Suprapubic skin (tissue), 4 donors: ENCODE data around the gene TBR1. TPM values are rescaled to one million over a fixed set of nuclear protein-coding genes. Genes with fewer than 3 reads are reported as not detected.

Source experiments
- DNase-seq, 2 donors: peaks; one replicate each; pipeline ENCODE4 v3.0.0-alpha.2; 2019; ENCODE audit warnings: low spot score in 2 of 2
- H3K27ac ChIP-seq: fragments of 200-600 bp; sonication (generic); one replicate; pipeline ENCODE4 v1.5.1; 2019
- H3K27me3 ChIP-seq: fragments of 200-600 bp; sonication (generic); one replicate; pipeline ENCODE4 v1.5.1; 2019
- H3K36me3 ChIP-seq: fragments of 200-600 bp; sonication (generic); one replicate; pipeline ENCODE4 v1.5.1; 2019
- H3K4me1 ChIP-seq: fragments of 200-600 bp; sonication (generic); one replicate; pipeline ENCODE4 v1.5.1; 2019
- H3K4me3 ChIP-seq: fragments of 200-600 bp; sonication (generic); one replicate; pipeline ENCODE4 v1.5.1; 2019; ENCODE audit warnings: mild to moderate bottlenecking
- H3K9me3 ChIP-seq: fragments of 200-600 bp; sonication (generic); one replicate; pipeline ENCODE4 v1.5.1; 2019
- CTCF ChIP-seq, 2 donors: fragments of 200-600 bp in 1 of 2; fragments of 450-650 bp in 1 of 2; sonication (generic) in 1 of 2; IDR thresholded peaks; one replicate each; pipeline ENCODE4 v1.5.1; 2016 to 2019; ENCODE audit warnings: antibody characterized with exemption in 2 of 2, mild to moderate bottlenecking in 1 of 2, moderate library complexity in 1 of 2
- EP300 ChIP-seq: sonication (generic); formaldehyde crosslinking; IDR thresholded peaks from one replicate; pipeline ENCODE4 v1.6.1; 2017; ENCODE audit warnings: antibody characterized with exemption
- POLR2A ChIP-seq, 2 donors: fragments of 450-650 bp; IDR thresholded peaks; one replicate each; pipeline ENCODE4 v1.6.1; 2017; ENCODE audit warnings: antibody characterized with exemption in 2 of 2, mild to moderate bottlenecking in 2 of 2, moderate library complexity in 2 of 2
- POLR2AphosphoS5 ChIP-seq, 3 donors: sonication (generic); formaldehyde crosslinking; IDR thresholded peaks; one replicate each; pipeline ENCODE4 v1.6.1; 2017; ENCODE audit warnings: antibody characterized with exemption in 3 of 3
- WGBS: methylation state at CpG from one replicate; pipeline ENCODE4 v1.1.5; 2018; 5-methylcytosine and 5-hydroxymethylcytosine counted together
- total RNA-seq, 4 donors: library from RNA; depleted of rRNA; stranded (reverse); fragments of >200 nt; gene quantifications; one replicate each; pipeline ENCODE4 v1.1.0, GENCODE V29; 2016

The TBR1 gene
- total RNA-seq, 4 donors from 2014 or later: not detected

- Histone ChIP-seq H3K36me3 (no peaks in the 10 kb centered on the region), H3K9me3 (no peaks in the 10 kb centered on the region), H3K4me3 (peak overlapping the region; percentile 47), H3K27me3 (peaks cover 100% of the 10 kb centered on the region), H3K27ac (no peak overlapping the region), H3K4me1 (peaks cover 41% of the 10 kb centered on the region)
- TF ChIP-seq EP300 (no peak), POLR2AphosphoS5 (IDR thresholded peaks at IDR 0.05) (no peak), CTCF (IDR thresholded peaks at IDR 0.05) (no peak)
- no peak for DNase-seq
- 70% methylated on average over 4 of the region's 11 CpGs for WGBS
These were observed 6.8 kb downstream of the TBR1 start for GRCh38 chr2:161422816-161423403.

- peaks cover 100% of the 10 kb centered on the region for H3K27me3 ChIP-seq
- H3K9me3 ChIP-seq: no peaks in the 10 kb centered on the region
- H3K27ac ChIP-seq: no peak overlapping the region
- DNase-seq: no peak
- H3K4me1 ChIP-seq: peaks cover 34% of the 10 kb centered on the region
- TF ChIP-seq POLR2AphosphoS5 (IDR thresholded peaks at IDR 0.05): no peak
- TF ChIP-seq POLR2A (IDR thresholded peaks at IDR 0.05): no peak
- TF ChIP-seq CTCF (IDR thresholded peaks at IDR 0.05): no peak
- TF ChIP-seq EP300: no peak
- H3K36me3 ChIP-seq: no peaks in the 10 kb centered on the region
- WGBS: 11% methylated on average over 34 of the region's 125 CpGs
- peak overlapping the region; percentile 47 for H3K4me3 ChIP-seq
These were observed 7.6 kb downstream of the TBR1 start for GRCh38 chr2:161423421-161424393.

GRCh38 chr2:161424394-161424769, 8.3 kb downstream of the TBR1 start:
- H3K9me3 ChIP-seq: no peaks in the 10 kb centered on the region
- no peaks in the 10 kb centered on the region for H3K36me3 ChIP-seq
- H3K27me3 ChIP-seq: peaks cover 100% of the 10 kb centered on the region
- H3K4me3 ChIP-seq: peak overlapping the region; percentile 47
- DNase-seq: no peak
- H3K4me1 ChIP-seq: peaks cover 28% of the 10 kb centered on the region
- 28% methylated on average over 9 of the region's 9 CpGs for WGBS
- H3K27ac ChIP-seq: no peak overlapping the region
- TF ChIP-seq POLR2A (IDR thresholded peaks at IDR 0.05) (no peak), POLR2AphosphoS5 (IDR thresholded peaks at IDR 0.05) (no peak), EP300 (no peak), CTCF (IDR thresholded peaks at IDR 0.05) (no peak)

GRCh38 chr2:161424891-161425727, 9.0 kb downstream of the TBR1 start:
- TF ChIP-seq POLR2A (IDR thresholded peaks at IDR 0.05) (no peak), CTCF (IDR thresholded peaks at IDR 0.05) (no peak), POLR2AphosphoS5 (IDR thresholded peaks at IDR 0.05) (no peak), EP300 (no peak)
- Histone ChIP-seq H3K27me3 (peaks cover 100% of the 10 kb centered on the region), H3K36me3 (no peaks in the 10 kb centered on the region), H3K4me3 (no peak overlapping the region), H3K27ac (no peak overlapping the region), H3K9me3 (no peaks in the 10 kb centered on the region), H3K4me1 (peaks cover 28% of the 10 kb centered on the region)
- no peak for DNase-seq
- WGBS: 34% methylated on average over 4 of the region's 4 CpGs
